HEK293 (cell line): ENCODE data around the gene SPINT2.

Experiments used
- GFI1B ChIP-seq: fragments of 450-650 bp; formaldehyde crosslinking; IDR thresholded peaks from 2 replicates; pipeline ENCODE4 v1.5.1; 2016; ENCODE audit warnings: missing biosample characterization, missing genetic modification characterization
- KLF7 ChIP-seq: fragments of 450-650 bp; formaldehyde crosslinking; IDR thresholded peaks from 2 replicates; pipeline ENCODE4 v1.5.1; 2016; ENCODE audit warnings: missing biosample characterization, missing genetic modification characterization, borderline replicate concordance
- KLF8 ChIP-seq: fragments of 450-650 bp; formaldehyde crosslinking; IDR thresholded peaks from 2 replicates; pipeline ENCODE4 v1.5.1; 2016; ENCODE audit warnings: missing biosample characterization, missing genetic modification characterization
- MYNN ChIP-seq: fragments of 450-650 bp; formaldehyde crosslinking; IDR thresholded peaks from 2 replicates; pipeline ENCODE4 v1.5.1; 2016; ENCODE audit warnings: missing biosample characterization, missing genetic modification characterization, borderline replicate concordance
- OVOL3 ChIP-seq: fragments of 450-650 bp; formaldehyde crosslinking; IDR thresholded peaks from 2 replicates; pipeline ENCODE4 v1.5.1; 2016; ENCODE audit warnings: missing biosample characterization, missing genetic modification characterization
- SP2 ChIP-seq: fragments of 450-650 bp; formaldehyde crosslinking; IDR thresholded peaks from 2 replicates; pipeline ENCODE4 v1.5.1; 2016; ENCODE audit warnings: missing biosample characterization, missing genetic modification characterization
- SP3 ChIP-seq: fragments of 450-650 bp; formaldehyde crosslinking; IDR thresholded peaks from 2 replicates; pipeline ENCODE4 v1.5.1; 2016; ENCODE audit warnings: missing biosample characterization, missing genetic modification characterization
- WT1 ChIP-seq: fragments of 450-650 bp; formaldehyde crosslinking; IDR thresholded peaks from 2 replicates; pipeline ENCODE4 v1.5.1; 2016; ENCODE audit warnings: missing biosample characterization, missing genetic modification characterization
- YY1 ChIP-seq: fragments of 450-650 bp; formaldehyde crosslinking; IDR thresholded peaks from 2 replicates; pipeline ENCODE4 v1.5.1; 2018; ENCODE audit warnings: missing biosample characterization, missing genetic modification characterization
- YY2 ChIP-seq: fragments of 450-650 bp; formaldehyde crosslinking; IDR thresholded peaks from 2 replicates; pipeline ENCODE4 v1.5.1; 2016; ENCODE audit warnings: missing biosample characterization, missing genetic modification characterization
- ZFP3 ChIP-seq: fragments of 450-650 bp; formaldehyde crosslinking; IDR thresholded peaks from 2 replicates; pipeline ENCODE4 v1.5.1; 2016; ENCODE audit warnings: low read depth, missing biosample characterization, missing genetic modification characterization
- ZNF341 ChIP-seq: fragments of 450-650 bp; formaldehyde crosslinking; IDR thresholded peaks from 2 replicates; pipeline ENCODE4; 2016; ENCODE audit warnings: low read depth, missing biosample characterization, missing genetic modification characterization
- ZNF404 ChIP-seq: fragments of 450-650 bp; formaldehyde crosslinking; IDR thresholded peaks from 2 replicates; pipeline ENCODE4 v1.5.1; 2017; ENCODE audit warnings: missing biosample characterization, missing genetic modification characterization
- ZNF514 ChIP-seq: fragments of 450-650 bp; formaldehyde crosslinking; IDR thresholded peaks from 2 replicates; pipeline ENCODE4 v1.5.1; 2016; ENCODE audit warnings: missing biosample characterization, missing genetic modification characterization
- ZNF529 ChIP-seq: fragments of 450-650 bp; formaldehyde crosslinking; IDR thresholded peaks from 2 replicates; pipeline ENCODE4 v1.5.1; 2017; ENCODE audit warnings: missing genetic modification characterization, missing biosample characterization; ENCODE audit not compliant: insufficient replicate concordance
- ZNF596 ChIP-seq: fragments of 450-650 bp; IDR thresholded peaks from 2 replicates; pipeline ENCODE4 v1.5.0; 2018; ENCODE audit warnings: missing biosample characterization, mild to moderate bottlenecking, missing genetic modification characterization, moderate library complexity
- ZNF623 ChIP-seq: fragments of 450-650 bp; formaldehyde crosslinking; IDR thresholded peaks from 2 replicates; pipeline ENCODE4 v1.5.1; 2016; ENCODE audit warnings: missing biosample characterization, missing genetic modification characterization
- ZNF660 ChIP-seq: fragments of 450-650 bp; IDR thresholded peaks from 2 replicates; pipeline ENCODE4 v1.5.1; 2018; ENCODE audit warnings: missing biosample characterization, mild to moderate bottlenecking, missing genetic modification characterization
- ZNF670 ChIP-seq: fragments of 450-650 bp; formaldehyde crosslinking; IDR thresholded peaks from 2 replicates; pipeline ENCODE4 v1.5.1; 2016; ENCODE audit warnings: missing biosample characterization, missing genetic modification characterization, low read depth
- ZNF707 ChIP-seq: fragments of 450-650 bp; formaldehyde crosslinking; IDR thresholded peaks from 2 replicates; pipeline ENCODE4 v1.5.1; 2016; ENCODE audit warnings: missing biosample characterization, missing genetic modification characterization
- ZNF76 ChIP-seq: fragments of 450-650 bp; formaldehyde crosslinking; IDR thresholded peaks from 2 replicates; pipeline ENCODE4; 2016; ENCODE audit warnings: low read depth, missing biosample characterization, missing genetic modification characterization, borderline replicate concordance
- ZNF785 ChIP-seq: fragments of 450-650 bp; formaldehyde crosslinking; IDR thresholded peaks from 2 replicates; pipeline ENCODE4 v1.5.1; 2016; ENCODE audit warnings: missing biosample characterization, missing genetic modification characterization
- TF ChIP-seq, protein P1 (sequence below): fragments of 450-650 bp; formaldehyde crosslinking; IDR thresholded peaks from 2 replicates; pipeline ENCODE4 v1.5.1; 2016; ENCODE audit warnings: missing biosample characterization, missing genetic modification characterization
- TF ChIP-seq, protein P2 (sequence below): fragments of 450-650 bp; formaldehyde crosslinking; IDR thresholded peaks from 2 replicates; pipeline ENCODE4 v1.5.0; 2017; ENCODE audit warnings: missing biosample characterization, missing genetic modification characterization, borderline replicate concordance
- TF ChIP-seq, protein P3 (sequence below): fragments of 450-650 bp; formaldehyde crosslinking; IDR thresholded peaks from 2 replicates; pipeline ENCODE4 v1.5.1; 2017; ENCODE audit warnings: missing biosample characterization, missing genetic modification characterization
- TF ChIP-seq, protein P4 (sequence below): fragments of 450-650 bp; formaldehyde crosslinking; IDR thresholded peaks from 2 replicates; pipeline ENCODE4 v1.5.1; 2016; ENCODE audit warnings: missing biosample characterization, missing genetic modification characterization
- TF ChIP-seq, protein P5 (sequence below): fragments of 450-650 bp; formaldehyde crosslinking; optimal IDR thresholded peaks from 2 replicates; pipeline ENCODE3; 2016; ENCODE audit warnings: missing biosample characterization, mild to moderate bottlenecking, missing genetic modification characterization
- TF ChIP-seq, protein P6 (sequence below): fragments of 450-650 bp; formaldehyde crosslinking; IDR thresholded peaks from 2 replicates; pipeline ENCODE4 v1.5.1; 2016; ENCODE audit warnings: missing biosample characterization, missing genetic modification characterization
- TF ChIP-seq, protein P7 (sequence below): fragments of 450-650 bp; formaldehyde crosslinking; IDR thresholded peaks from 2 replicates; pipeline ENCODE4 v1.5.1; 2016; ENCODE audit warnings: missing biosample characterization, missing genetic modification characterization

Gene SPINT2

DNA sequence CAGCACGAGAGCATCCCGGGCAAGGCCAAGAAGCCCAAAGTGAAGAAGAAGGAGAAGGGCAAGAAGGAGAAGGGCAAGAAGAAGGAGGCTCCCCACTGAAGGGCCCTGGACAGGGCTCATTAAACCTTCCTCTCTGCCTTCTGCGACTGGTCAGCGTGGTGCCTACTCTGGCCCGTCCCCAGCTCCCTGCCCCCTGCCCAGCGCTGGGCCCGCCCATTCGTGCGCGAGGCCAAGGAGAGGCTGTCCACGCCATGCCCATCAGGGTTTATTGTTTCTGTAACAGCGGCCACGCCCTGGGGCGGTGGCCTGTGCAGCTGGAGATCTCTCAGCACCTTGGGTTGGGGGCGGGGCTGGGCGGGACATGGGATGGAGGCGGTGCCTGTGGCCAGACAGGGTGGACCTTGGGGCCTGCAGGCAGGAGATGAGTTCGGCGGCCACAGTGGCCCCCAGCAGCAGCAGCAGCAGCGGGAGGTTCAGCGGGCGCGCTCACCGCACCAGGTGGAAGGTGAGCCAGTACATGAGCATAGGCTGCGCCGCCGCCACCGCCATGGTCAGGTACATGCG is 40.6 kb downstream of the SPINT2 start (continued):
- TF ChIP-seq, protein P1, sequence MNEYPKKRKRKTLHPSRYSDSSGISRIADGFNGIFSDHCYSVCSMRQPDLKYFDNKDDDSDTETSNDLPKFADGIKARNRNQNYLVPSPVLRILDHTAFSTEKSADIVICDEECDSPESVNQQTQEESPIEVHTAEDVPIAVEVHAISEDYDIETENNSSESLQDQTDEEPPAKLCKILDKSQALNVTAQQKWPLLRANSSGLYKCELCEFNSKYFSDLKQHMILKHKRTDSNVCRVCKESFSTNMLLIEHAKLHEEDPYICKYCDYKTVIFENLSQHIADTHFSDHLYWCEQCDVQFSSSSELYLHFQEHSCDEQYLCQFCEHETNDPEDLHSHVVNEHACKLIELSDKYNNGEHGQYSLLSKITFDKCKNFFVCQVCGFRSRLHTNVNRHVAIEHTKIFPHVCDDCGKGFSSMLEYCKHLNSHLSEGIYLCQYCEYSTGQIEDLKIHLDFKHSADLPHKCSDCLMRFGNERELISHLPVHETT, result no peak
- TF ChIP-seq, protein P2, sequence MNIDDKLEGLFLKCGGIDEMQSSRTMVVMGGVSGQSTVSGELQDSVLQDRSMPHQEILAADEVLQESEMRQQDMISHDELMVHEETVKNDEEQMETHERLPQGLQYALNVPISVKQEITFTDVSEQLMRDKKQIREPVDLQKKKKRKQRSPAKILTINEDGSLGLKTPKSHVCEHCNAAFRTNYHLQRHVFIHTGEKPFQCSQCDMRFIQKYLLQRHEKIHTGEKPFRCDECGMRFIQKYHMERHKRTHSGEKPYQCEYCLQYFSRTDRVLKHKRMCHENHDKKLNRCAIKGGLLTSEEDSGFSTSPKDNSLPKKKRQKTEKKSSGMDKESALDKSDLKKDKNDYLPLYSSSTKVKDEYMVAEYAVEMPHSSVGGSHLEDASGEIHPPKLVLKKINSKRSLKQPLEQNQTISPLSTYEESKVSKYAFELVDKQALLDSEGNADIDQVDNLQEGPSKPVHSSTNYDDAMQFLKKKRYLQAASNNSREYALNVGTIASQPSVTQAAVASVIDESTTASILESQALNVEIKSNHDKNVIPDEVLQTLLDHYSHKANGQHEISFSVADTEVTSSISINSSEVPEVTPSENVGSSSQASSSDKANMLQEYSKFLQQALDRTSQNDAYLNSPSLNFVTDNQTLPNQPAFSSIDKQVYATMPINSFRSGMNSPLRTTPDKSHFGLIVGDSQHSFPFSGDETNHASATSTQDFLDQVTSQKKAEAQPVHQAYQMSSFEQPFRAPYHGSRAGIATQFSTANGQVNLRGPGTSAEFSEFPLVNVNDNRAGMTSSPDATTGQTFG (tag by site-specific recombination), result no peak
- TF ChIP-seq GFI1B (tag by site-specific recombination) (no peak), ZNF623 (tag by site-specific recombination) (no peak), SP2 (tag by site-specific recombination) (peak; percentile 81), ZNF341 (tag by site-specific recombination) (0 out of 2 replicates have a peak, but pooled peaks have one; percentile 14), OVOL3 (tag by site-specific recombination) (no peak), ZNF785 (tag by site-specific recombination) (no peak), ZNF670 (no peak), ZNF514 (tag by site-specific recombination) (no peak), ZFP3 (tag by site-specific recombination) (no peak), KLF7 (tag by site-specific recombination) (peak; percentile 98; the same call in 1 of the 2 replicates), YY1 (no peak), ZNF707 (tag by site-specific recombination) (no peak), YY2 (tag by site-specific recombination) (no peak), KLF8 (no peak), ZNF404 (tag by site-specific recombination) (no peak), ZNF660 (tag by site-specific recombination) (no peak), MYNN (tag by site-specific recombination) (no peak), WT1 (tag by site-specific recombination) (peak; percentile 39; the same call in 1 of the 2 replicates), ZNF596 (tag by site-specific recombination) (no peak), SP3 (tag by site-specific recombination) (peak; percentile 72), ZNF529 (tag by site-specific recombination) (no peak), ZNF76 (no peak)
- TF ChIP-seq, protein P3, sequence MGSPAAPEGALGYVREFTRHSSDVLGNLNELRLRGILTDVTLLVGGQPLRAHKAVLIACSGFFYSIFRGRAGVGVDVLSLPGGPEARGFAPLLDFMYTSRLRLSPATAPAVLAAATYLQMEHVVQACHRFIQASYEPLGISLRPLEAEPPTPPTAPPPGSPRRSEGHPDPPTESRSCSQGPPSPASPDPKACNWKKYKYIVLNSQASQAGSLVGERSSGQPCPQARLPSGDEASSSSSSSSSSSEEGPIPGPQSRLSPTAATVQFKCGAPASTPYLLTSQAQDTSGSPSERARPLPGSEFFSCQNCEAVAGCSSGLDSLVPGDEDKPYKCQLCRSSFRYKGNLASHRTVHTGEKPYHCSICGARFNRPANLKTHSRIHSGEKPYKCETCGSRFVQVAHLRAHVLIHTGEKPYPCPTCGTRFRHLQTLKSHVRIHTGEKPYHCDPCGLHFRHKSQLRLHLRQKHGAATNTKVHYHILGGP (tag by site-specific recombination), result no peak
- TF ChIP-seq, protein P4, sequence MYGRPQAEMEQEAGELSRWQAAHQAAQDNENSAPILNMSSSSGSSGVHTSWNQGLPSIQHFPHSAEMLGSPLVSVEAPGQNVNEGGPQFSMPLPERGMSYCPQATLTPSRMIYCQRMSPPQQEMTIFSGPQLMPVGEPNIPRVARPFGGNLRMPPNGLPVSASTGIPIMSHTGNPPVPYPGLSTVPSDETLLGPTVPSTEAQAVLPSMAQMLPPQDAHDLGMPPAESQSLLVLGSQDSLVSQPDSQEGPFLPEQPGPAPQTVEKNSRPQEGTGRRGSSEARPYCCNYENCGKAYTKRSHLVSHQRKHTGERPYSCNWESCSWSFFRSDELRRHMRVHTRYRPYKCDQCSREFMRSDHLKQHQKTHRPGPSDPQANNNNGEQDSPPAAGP, result peak; percentile 94
- TF ChIP-seq, protein P5, sequence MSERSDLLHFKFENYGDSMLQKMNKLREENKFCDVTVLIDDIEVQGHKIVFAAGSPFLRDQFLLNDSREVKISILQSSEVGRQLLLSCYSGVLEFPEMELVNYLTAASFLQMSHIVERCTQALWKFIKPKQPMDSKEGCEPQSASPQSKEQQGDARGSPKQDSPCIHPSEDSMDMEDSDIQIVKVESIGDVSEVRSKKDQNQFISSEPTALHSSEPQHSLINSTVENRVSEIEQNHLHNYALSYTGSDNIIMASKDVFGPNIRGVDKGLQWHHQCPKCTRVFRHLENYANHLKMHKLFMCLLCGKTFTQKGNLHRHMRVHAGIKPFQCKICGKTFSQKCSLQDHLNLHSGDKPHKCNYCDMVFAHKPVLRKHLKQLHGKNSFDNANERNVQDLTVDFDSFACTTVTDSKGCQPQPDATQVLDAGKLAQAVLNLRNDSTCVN (tag by site-specific recombination), result peak; percentile 18
- TF ChIP-seq, protein P6, sequence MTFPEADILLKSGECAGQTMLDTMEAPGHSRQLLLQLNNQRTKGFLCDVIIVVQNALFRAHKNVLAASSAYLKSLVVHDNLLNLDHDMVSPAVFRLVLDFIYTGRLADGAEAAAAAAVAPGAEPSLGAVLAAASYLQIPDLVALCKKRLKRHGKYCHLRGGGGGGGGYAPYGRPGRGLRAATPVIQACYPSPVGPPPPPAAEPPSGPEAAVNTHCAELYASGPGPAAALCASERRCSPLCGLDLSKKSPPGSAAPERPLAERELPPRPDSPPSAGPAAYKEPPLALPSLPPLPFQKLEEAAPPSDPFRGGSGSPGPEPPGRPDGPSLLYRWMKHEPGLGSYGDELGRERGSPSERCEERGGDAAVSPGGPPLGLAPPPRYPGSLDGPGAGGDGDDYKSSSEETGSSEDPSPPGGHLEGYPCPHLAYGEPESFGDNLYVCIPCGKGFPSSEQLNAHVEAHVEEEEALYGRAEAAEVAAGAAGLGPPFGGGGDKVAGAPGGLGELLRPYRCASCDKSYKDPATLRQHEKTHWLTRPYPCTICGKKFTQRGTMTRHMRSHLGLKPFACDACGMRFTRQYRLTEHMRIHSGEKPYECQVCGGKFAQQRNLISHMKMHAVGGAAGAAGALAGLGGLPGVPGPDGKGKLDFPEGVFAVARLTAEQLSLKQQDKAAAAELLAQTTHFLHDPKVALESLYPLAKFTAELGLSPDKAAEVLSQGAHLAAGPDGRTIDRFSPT (tag by site-specific recombination), result no peak
- TF ChIP-seq, protein P7, sequence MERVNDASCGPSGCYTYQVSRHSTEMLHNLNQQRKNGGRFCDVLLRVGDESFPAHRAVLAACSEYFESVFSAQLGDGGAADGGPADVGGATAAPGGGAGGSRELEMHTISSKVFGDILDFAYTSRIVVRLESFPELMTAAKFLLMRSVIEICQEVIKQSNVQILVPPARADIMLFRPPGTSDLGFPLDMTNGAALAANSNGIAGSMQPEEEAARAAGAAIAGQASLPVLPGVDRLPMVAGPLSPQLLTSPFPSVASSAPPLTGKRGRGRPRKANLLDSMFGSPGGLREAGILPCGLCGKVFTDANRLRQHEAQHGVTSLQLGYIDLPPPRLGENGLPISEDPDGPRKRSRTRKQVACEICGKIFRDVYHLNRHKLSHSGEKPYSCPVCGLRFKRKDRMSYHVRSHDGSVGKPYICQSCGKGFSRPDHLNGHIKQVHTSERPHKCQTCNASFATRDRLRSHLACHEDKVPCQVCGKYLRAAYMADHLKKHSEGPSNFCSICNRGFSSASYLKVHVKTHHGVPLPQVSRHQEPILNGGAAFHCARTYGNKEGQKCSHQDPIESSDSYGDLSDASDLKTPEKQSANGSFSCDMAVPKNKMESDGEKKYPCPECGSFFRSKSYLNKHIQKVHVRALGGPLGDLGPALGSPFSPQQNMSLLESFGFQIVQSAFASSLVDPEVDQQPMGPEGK (tag by site-specific recombination), result peak; percentile 34; the same call in 1 of the 2 replicates
